ENCODE measurements around the gene TGFB1I1. TPM values are rescaled to one million over a fixed set of nuclear protein-coding genes. Genes with fewer than 3 reads are reported as not detected.
A peak's percentile ranks its signal among the peaks of the same experiment; 100 is the strongest.
"Not testable (repeated sequence)": the region's sequence is repeated elsewhere in the genome, so short reads cannot be mapped to it uniquely, and the experiment has no call there.

The TGFB1I1 gene
- polyA plus RNA-seq, 3 donors, result 36.9 to 54.9 (median 46.5) TPM

DNA sequence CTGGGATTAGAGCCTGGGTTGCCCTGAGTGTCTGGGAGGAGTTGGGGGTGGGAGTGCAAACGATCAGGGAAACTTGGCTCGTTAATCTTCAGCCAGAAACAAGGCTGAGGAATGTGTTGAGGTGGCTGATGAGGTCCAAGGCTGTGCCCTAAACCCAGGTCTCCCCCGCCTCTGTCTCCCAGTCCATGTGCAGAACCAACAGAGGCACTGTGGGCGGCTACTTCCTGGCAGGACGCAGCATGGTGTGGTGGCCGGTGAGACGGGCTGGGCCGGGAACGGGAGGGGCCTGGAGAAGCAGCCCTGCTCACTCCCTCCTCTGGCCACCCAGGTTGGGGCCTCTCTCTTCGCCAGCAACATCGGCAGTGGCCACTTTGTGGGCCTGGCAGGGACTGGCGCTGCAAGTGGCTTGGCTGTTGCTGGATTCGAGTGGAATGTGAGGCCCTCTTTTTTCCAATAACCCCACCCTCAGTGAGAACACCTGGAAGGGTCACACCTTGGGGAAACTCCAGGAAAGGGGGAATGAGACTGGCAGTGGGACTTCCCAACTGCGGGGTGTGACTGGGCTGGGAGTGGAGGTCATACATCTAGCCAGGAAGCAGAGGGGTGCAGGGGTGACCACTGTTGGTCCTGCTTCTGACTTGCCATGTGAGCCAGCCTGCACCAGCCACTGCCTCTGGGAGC is 12.7 kb downstream of the TGFB1I1 start:
- no peak for DNase-seq

DNA sequence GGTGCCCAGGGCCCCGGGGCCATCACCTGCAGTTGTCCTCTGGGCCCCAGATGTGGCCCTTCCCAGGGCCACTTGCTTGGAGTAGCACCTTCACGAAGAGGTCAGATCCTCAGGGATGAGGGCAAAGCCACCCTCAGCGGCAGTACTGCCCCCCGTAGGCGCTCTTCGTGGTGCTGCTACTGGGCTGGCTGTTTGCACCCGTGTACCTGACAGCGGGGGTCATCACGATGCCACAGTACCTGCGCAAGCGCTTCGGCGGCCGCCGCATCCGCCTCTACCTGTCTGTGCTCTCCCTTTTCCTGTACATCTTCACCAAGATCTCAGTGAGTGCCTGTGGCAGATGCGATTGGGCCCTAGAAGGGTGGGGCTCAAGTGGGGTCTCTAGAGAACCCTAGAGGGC is 13.6 kb downstream of the TGFB1I1 start:
- DNase-seq, result no peak

DNA sequence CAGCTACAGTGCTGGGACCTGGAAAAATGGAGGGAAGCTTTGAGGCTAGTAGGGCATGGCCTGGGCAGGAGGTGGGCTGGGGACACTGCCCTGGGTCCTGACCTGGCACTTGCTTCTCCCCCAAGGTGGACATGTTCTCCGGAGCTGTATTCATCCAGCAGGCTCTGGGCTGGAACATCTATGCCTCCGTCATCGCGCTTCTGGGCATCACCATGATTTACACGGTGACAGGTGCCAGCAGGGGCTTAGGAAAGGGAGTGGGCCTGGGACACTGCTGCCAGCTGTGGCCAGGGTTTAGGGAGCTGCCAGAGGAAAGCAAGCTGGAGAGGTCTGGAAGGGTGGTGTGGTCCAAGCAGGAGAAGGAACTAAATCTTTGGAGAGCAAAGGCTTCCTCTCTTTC is 14.1 kb downstream of the TGFB1I1 start:
- no peak for DNase-seq

DNA sequence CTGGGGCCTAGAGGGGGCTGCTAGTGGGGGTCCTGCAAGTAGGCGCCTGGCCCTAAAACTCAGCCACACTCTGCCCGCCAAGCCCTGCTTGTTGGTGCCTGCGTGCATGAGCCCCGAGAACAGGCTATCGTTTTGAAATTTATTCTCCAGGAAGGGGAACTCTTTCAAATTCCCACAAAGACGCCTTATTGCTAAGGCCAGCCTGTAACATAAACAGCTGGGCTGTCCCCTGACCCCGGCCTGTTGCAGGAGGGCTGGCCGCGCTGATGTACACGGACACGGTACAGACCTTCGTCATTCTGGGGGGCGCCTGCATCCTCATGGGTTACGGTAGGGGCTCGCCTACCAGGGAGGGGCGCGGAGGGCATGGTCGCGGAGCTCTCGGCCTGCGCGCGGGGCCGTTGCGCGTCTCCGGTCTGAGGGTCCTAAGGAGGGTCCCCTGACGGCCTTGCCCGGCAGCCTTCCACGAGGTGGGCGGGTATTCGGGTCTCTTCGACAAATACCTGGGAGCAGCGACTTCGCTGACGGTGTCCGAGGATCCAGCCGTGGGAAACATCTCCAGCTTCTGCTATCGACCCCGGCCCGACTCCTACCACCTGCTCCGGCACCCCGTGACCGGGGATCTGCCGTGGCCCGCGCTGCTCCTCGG is 15.2 kb downstream of the TGFB1I1 start:
- no peak for DNase-seq

DNA sequence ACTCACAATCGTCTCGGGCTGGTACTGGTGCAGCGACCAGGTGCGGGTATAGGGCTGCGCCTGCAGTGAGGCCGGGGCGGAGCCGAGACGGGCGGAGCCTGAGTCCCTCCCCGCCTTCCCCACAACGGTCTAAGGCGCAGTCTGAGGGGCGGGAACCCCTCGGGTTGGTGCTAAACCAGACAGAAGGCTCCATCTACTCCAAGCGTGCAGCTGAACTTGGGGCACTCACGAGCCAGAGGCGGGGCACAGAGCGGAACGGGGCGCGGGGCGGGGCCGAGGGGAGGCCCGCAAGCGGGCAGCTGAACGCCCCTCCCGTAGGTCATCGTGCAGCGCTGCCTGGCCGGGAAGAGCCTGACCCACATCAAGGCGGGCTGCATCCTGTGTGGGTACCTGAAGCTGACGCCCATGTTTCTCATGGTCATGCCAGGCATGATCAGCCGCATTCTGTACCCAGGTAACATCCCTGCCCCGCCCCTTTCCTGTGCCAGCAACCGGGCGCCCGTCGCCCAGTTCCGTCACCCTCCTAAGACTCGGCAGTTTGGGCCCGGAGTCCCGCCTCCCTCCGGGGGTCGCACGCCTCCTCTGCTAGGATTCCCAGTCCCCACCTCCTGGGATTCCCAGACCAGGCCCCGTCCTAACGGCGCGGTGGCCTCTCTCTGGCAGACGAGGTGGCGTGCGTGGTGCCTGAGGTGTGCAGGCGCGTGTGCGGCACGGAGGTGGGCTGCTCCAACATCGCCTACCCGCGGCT is 15.9 kb downstream of the TGFB1I1 start:
- DNase-seq, result peak; percentile 54

GRCh38 chr16:31488468-31489297 is 16.7 kb downstream of the TGFB1I1 start:
- DNase-seq, result no peak

DNA sequence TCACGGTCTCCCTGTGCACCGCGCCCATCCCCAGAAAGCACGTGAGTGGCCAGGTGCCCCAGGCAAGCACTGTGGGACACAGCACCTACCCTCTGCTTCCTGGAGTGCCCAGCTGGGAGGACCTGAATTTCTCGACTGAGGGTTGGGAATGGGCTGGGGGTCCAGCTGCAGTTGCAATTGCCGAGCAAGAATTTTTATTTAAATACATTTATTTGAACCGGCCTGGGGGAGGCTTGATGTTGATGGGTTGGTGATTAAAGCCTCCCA is 17.3 kb downstream of the TGFB1I1 start:
- DNase-seq, result no peak

GRCh38 chr16:31489616-31490584 is 17.9 kb downstream of the TGFB1I1 start:
- DNase-seq, result no peak

DNA sequence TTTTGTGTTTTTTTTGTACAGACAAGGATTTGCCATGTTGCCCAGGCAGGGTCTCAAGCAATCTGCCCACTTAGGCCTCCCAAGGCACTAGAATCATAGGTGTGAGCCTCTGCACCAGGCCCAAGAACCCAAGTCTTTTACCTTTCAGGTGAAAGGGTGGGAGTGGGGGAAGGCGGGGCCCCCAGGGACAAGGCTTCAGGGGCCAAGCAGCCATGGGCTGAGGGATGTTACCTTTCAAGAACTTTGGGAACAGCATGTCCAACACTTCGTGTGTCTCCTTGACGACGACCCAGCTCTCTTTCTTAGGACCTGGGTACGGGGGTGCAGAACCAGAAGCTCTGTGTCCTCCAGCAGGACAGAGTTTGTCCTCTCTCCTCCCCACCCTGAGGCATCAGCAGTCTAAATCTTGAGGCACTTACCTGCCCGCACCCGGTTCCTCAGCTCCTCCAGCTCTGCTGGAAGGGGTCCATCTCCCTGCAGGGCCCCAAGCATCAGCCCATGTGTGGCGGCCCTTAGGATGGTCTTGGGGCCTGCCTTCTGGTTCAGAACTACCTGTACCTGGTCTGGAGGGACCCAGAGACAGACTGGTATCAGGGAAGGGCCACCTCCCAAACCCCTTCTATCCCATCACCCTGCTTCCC is 19.9 kb downstream of the TGFB1I1 start:
- no peak for DNase-seq

DNA sequence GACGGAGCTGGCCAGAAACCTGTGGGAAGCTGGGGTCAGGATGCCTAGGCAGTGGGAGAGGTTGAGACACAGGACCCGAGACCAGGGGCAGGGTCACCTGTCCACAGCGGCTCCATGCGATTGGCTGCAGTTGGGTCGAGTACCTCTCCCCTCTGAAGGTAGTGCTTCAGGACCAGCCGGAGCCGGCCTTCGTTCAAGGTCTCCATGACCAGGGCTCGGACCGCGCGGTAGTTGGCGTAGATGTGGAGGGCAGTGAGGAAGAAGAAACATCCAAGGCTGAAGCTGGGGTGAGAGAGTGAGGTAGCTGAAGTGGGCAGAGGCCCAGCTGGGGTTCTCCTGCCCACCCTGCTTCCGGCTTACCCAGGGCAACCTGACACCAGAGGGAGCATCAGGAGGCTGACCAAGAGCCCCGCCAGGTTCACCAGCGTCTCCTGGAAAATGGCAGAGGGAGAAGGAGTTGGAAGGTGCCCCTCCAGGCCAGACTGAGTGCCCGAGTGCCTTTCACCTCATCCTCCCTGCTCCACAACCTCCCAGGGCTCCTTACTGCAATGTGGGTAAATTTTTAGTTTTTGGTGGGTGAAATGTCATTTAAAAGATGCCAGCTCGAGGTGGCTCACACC is 21.7 kb downstream of the TGFB1I1 start:
- no peak for DNase-seq

DNA sequence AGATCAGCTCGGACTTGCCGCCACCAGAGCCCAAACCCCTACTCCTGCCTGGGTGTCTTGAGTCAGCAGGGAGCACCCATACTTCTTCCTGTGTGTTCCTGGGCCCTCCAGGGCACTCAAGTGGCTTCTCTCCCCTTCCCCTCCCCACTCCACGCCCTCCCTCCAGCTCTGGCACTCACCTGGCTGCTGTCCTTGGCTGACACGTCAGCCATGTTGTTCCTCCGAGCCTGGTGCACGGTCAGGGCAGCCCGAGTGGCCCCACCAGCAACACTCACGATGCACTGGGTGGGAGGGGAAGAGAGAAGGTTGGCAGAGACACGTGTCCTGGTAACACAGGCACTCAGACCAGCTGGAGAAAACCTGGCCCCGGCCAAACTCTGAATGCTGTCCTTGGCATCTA is 24.7 kb downstream of the TGFB1I1 start:
- DNase-seq, result no peak

GRCh38 chr16:31498493-31498892 is 26.5 kb downstream of the TGFB1I1 start:
- no peak for DNase-seq

GRCh38 chr16:31499928-31500327 is 28.0 kb downstream of the TGFB1I1 start:
- DNase-seq, result no peak

DNA sequence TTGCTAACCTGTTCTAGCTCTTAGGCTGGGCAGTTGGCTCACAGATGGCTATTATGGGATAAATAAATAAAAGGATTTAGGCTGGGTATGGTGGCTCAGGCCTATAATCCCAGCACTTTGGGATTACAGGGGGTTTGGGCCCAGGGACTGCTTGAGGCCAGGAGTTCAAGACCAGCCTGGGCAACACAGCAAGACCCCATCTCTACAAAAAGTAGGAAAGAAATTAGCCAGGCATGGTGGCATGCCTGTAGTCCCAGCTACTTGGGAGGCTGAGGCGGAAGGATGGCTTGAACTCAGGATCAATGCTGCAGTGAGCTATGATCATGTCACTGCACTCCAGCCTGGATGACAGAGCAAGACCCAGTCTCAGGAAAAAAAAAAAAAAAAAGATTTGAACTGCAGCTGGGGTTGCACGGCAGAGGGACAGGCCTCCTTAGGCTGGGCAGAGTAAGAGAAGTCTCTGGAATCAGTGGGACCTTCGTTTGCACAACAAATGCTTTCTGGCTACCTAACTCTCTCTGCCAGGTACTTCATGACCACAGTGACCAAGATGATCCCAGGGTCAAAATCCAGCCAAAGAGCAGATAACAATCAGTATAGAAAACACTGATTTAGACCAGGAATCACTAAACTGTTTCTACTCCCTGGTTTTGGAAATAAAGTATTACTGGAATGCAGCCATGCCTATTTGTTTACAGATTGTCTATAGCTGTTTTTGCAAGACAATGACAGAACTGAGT is 29.4 kb downstream of the TGFB1I1 start:
- no peak for DNase-seq

DNA sequence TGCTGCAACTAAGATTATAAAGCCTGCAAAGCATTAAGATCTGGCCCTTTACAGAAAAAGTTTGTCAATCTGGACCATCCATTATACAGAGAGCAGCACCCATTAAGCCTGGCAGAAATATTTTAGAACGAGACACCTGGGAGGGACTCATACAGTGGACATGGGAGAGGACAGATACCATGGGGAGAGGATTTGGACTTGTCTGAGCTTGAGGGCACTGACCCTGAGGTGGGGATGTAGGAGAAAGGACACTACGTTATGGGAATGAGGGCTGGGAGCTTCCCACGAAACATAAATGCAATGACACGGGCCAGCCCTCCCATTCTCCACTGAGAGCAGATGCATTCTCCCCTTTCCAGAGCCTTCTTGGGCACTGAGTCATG is 30.0 kb downstream of the TGFB1I1 start:
- DNase-seq, result no peak

- no peak for DNase-seq
Measured at GRCh38 chr16:31502981-31503380, 31.0 kb downstream of the TGFB1I1 start.

GRCh38 chr16:31503555-31503954 is 31.6 kb downstream of the TGFB1I1 start:
- not testable (repeated sequence) for DNase-seq

DNA sequence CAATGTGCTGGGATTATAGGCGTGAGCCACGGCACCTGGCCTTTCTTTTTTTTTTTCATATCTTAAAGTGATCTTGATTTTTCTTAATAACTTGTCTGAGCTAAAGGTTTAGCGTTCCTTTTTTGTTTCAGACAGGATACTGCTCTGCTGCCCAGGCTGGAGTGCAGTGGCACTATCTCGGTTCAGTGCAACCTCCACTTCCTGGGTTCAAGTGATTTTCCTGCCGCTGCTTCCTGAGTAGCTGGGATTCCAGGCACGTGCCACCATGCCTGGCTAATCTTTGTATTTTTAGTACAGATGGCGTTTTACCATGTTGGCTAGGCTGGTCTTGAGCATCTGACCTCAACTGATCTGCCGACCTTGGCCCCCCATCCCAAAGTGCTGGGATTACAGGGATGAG is 32.2 kb downstream of the TGFB1I1 start:
- DNase-seq, result no peak

GRCh38 chr16:31505483-31505882 is 33.5 kb downstream of the TGFB1I1 start:
- no peak for DNase-seq

GRCh38 chr16:31507617-31507928 is 35.6 kb downstream of the TGFB1I1 start:
- DNase-seq, result no peak

Measured in renal pelvis (tissue), 4 donors.